ENCODE data around the gene INO80.

DNA sequence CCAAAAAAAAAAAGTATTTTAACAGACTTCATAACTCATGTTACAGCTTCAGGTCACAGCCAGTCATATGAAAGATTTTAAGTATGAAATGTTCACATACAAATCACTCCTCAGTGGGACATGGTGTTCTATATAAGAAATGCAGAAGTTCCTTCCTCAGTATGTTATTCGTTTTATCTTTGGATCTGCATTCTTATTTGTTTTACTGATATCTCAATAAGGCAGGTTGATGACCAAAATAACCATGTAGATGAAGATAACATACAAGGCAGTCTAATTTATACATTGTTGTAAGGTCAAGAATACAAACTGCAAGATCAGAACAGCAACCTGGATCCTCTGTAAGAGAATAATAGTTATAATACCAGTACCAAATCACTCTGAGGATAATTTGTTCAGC lies 87.2 kb downstream of the INO80 start:
- TF ChIP-seq POLR2A (IDR thresholded peaks at IDR 0.05; ENCODE audit: low read depth), result no peak
- TF ChIP-seq, protein P1, sequence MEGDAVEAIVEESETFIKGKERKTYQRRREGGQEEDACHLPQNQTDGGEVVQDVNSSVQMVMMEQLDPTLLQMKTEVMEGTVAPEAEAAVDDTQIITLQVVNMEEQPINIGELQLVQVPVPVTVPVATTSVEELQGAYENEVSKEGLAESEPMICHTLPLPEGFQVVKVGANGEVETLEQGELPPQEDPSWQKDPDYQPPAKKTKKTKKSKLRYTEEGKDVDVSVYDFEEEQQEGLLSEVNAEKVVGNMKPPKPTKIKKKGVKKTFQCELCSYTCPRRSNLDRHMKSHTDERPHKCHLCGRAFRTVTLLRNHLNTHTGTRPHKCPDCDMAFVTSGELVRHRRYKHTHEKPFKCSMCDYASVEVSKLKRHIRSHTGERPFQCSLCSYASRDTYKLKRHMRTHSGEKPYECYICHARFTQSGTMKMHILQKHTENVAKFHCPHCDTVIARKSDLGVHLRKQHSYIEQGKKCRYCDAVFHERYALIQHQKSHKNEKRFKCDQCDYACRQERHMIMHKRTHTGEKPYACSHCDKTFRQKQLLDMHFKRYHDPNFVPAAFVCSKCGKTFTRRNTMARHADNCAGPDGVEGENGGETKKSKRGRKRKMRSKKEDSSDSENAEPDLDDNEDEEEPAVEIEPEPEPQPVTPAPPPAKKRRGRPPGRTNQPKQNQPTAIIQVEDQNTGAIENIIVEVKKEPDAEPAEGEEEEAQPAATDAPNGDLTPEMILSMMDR (IDR thresholded peaks at IDR 0.05), result no peak

Data from esophagus muscularis mucosa (tissue), 3 donors.